Measurements from ENCODE around the gene MORN4. TPM values are rescaled to one million over a fixed set of nuclear protein-coding genes. Genes with fewer than 3 reads are reported as not detected.

The MORN4 gene
- total RNA-seq (1 to 10 TPM; 1.8 to 4.1 (median 2.6) TPM), polyA plus RNA-seq (1 to 10 TPM; 3.9 to 5.6 (median 5.2) TPM)
- long read RNA-seq, donor 1, partial matches to known transcripts: 0 of 4 reads
- long read RNA-seq, donor 1, other reads (novel, unspliced or antisense): 0 of 4 reads
- long read RNA-seq, donor 2, partial matches to known transcripts: 0 of 2 reads
- long read RNA-seq, donor 2, other reads (novel, unspliced or antisense): 0 of 2 reads

- intact Hi-C loops (cut with DNase I): no loop called here
- TF ChIP-seq, protein P1, sequence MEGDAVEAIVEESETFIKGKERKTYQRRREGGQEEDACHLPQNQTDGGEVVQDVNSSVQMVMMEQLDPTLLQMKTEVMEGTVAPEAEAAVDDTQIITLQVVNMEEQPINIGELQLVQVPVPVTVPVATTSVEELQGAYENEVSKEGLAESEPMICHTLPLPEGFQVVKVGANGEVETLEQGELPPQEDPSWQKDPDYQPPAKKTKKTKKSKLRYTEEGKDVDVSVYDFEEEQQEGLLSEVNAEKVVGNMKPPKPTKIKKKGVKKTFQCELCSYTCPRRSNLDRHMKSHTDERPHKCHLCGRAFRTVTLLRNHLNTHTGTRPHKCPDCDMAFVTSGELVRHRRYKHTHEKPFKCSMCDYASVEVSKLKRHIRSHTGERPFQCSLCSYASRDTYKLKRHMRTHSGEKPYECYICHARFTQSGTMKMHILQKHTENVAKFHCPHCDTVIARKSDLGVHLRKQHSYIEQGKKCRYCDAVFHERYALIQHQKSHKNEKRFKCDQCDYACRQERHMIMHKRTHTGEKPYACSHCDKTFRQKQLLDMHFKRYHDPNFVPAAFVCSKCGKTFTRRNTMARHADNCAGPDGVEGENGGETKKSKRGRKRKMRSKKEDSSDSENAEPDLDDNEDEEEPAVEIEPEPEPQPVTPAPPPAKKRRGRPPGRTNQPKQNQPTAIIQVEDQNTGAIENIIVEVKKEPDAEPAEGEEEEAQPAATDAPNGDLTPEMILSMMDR (IDR thresholded peaks at IDR 0.05): no peak
- ATAC-seq (peak; percentile 99 to 100 (median 100)), DNase-seq (peak; percentile 94 to 96)
- Histone ChIP-seq H3K27ac (peak within 1 kb of the TSS; percentile 63), H3K4me3 (peak within 1 kb of the TSS; percentile 91), H3K9me3 (no peaks in the 10 kb centered on the region), H3K36me3 (ENCODE audit: insufficient read depth in 1 of 2, low read depth in 1 of 2) (no peaks in the 10 kb centered on the region), H3K4me1 (peaks cover 6% of the 10 kb centered on the region), H3K27me3 (ENCODE audit: insufficient read depth in 3 of 3, low read length in 2 of 3) (no peaks in the 10 kb centered on the region)
- WGBS, 3 donors: 3 to 7% (median 6%) methylated on average over 55 to 62 of the region's 62 CpGs
Observed at GRCh38 chr10:97632949-97633884, at the start of gene MORN4. MORN4 (minus strand) TSS chr10:97633500; CDS start chr10:97619653, 13,847 bp downstream.

DNA sequence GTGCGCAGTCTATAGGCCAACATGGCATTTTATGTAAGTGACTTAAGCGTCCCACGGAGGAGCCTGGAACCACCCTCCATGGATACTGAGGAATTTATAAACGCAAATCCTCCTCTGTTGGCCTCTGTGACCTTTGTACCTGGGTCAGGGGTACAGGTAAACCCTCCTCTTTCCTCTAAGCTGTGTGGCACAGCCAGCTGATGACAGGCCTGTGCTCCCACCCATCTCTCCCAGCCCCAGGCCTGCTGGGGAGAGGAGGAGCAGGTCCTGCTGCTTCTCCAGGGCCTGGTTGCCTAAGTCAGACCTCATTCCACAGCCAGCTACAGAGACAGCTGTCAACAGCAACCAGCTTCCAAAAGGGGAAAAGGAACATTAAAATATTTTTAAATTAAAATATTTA lies 48.7 kb upstream of the MORN4 start:
- no peak for DNase-seq
- intact Hi-C loops (cut with DNase I): no loop called here
- H3K4me1 ChIP-seq: peaks cover 31% of the 10 kb centered on the region
- TF ChIP-seq, protein P1 (IDR thresholded peaks at IDR 0.05): no peak
- ATAC-seq: no peak
- no peaks in the 10 kb centered on the region for H3K27me3 ChIP-seq (ENCODE audit: insufficient read depth in 3 of 3, low read length in 2 of 3)
- H3K27ac ChIP-seq: no peak overlapping the region
- 86 to 91% (median 86%) methylated on average over 4 of the region's 4 CpGs for WGBS, 3 donors
- H3K4me3 ChIP-seq: no peak overlapping the region
- no peaks in the 10 kb centered on the region for H3K9me3 ChIP-seq
- peaks cover 2 to 26% of the 10 kb centered on the region in 2 donors for H3K36me3 ChIP-seq (ENCODE audit: insufficient read depth in 1 of 2, low read depth in 1 of 2)

DNA sequence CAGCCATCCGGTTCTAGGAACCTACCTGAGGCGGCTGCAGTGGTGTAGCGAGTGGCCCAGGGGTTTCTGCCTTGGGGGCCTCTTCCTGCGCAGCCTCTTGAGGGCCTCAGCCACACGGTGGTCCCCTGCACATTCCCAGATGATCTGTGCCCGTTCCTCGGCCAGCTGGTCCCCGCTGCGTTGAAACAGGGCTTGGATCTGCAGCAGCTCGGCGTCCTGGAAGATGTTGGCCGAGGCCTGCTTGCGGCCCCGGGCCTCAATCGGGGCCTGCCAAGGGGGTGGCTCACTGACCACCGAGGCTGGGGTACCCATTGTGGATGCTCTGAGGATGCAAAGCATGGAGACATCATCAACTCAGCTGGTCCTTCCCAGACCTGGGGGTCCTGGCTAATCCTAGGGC lies 46.3 kb upstream of the MORN4 start:
- ATAC-seq (no peak), DNase-seq (no peak)
- Histone ChIP-seq H3K27me3 (ENCODE audit: insufficient read depth in 3 of 3, low read length in 2 of 3) (no peaks in the 10 kb centered on the region), H3K27ac (no peak overlapping the region), H3K4me1 (peaks cover 13% of the 10 kb centered on the region), H3K4me3 (no peak overlapping the region), H3K9me3 (no peaks in the 10 kb centered on the region), H3K36me3 (ENCODE audit: insufficient read depth in 1 of 2, low read depth in 1 of 2) (peaks cover 2 to 46% of the 10 kb centered on the region in 2 donors)
- WGBS, 3 donors: 83 to 92% (median 89%) methylated on average over 16 of the region's 16 CpGs
- TF ChIP-seq, protein P1 (IDR thresholded peaks at IDR 0.05): no peak
- intact Hi-C loops (cut with DNase I): loop anchor here in 1 of 2 donors (5.0 kb wide), 1 partner anchor 53 kb away; no protein-coding TSS in a partner anchor

DNA sequence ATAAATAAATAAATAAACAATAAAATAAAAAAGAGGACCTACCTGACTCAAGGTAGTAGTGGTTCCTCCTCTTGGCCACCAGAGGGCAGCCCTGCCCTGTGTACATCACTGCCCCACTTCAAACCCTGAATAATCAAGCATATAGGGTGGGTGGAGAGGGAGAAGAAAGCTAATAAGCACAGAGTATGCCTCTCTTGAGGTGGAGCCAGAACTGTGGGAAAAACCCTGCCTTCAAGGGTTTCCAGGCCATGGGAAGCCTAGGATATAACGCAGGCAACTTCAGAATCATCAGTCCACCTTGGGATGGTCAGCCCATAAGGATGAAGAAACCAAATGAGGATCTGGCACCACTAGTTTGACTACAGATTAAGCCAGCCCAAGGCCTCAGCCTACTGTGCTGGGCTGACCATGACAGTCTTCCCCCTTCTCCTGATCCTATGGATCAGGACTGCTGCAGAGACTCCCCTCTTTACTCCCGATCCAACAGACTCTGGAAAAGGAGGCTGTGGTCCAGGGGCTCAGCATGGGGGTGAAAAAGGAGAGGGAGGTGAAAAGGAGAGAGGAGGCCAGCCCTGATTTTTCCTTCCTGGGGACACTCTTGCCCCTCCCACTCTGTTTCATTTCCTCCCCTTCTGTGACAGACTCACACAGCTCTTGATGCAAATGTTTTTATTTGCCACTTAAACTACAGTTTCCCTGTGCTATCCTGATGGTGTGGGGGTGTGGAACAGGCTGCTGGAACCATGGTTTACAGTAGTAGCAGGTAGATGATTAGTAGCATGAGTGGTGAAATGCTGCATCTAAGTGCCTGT lies 43.7 kb upstream of the MORN4 start:
- H3K36me3 ChIP-seq (ENCODE audit: insufficient read depth in 1 of 2, low read depth in 1 of 2): peaks cover 2 to 72% of the 10 kb centered on the region in 2 donors
- WGBS, 3 donors: 86 to 92% (median 88%) methylated on average over 2 of the region's 2 CpGs
- H3K4me1 ChIP-seq: no peaks in the 10 kb centered on the region
- no peaks in the 10 kb centered on the region for H3K27me3 ChIP-seq (ENCODE audit: insufficient read depth in 3 of 3, low read length in 2 of 3)
- H3K4me3 ChIP-seq: no peak overlapping the region
- H3K27ac ChIP-seq: no peak overlapping the region
- TF ChIP-seq, protein P1 (IDR thresholded peaks at IDR 0.05): peak; percentile 90
- intact Hi-C loops (cut with DNase I): loop anchor here (1.0 to 5.0 kb wide), 2 partner anchors 54 to 55 kb away; no protein-coding TSS in a partner anchor
- peak; percentile 70 to 84 (median 78) for ATAC-seq
- no peak for DNase-seq
- H3K9me3 ChIP-seq: no peaks in the 10 kb centered on the region
